GM12878 (cell line): ENCODE data around the gene DIMT1. TPM values are rescaled to one million over a fixed set of nuclear protein-coding genes. Genes with fewer than 3 reads are reported as not detected.

Source experiments
- ATAC-seq: fragments of 200-7000 bp; cut with Tn5 transposase; 3 replicates; pipeline ENCODE4 v1.9.1; 2020; ENCODE audit warnings: mild to moderate bottlenecking, moderate library complexity
- BruUV-seq: library from RNA; stranded (reverse); fragments of 400-500 nt; replicated peaks from 2 replicates; lab custom pipeline; 2021; lab: Mats Ljungman, UMichigan
- CTCF ChIA-PET: fragments of 300-600 bp; sonication (Branson Sonifier 250); formaldehyde crosslinking; extraction: SDS; loops from one replicate; lab custom pipeline; 2021; ENCODE audit warnings: inconsistent platforms; lab: Yijun Ruan, JAX
- POLR2A ChIA-PET: fragments of 350-600 bp; formaldehyde crosslinking; extraction: SDS; loops from one replicate; lab custom pipeline; 2021; ENCODE audit warnings: inconsistent platforms; lab: Charles Lee
- RAD21 ChIA-PET: fragments of 300-600 bp; sonication (Branson Sonifier 250); formaldehyde crosslinking; loops from one replicate; lab custom pipeline; 2023; ENCODE audit warnings: antibody characterized with exemption; ENCODE audit not compliant: unreplicated experiment; lab: Charles Lee
- SMC1A ChIA-PET: fragments of 300-600 bp; sonication (Branson Sonifier 250); formaldehyde crosslinking; loops from one replicate; lab custom pipeline; 2023; ENCODE audit not compliant: unreplicated experiment, uncharacterized antibody; lab: Charles Lee
- DNase-seq: peaks from one replicate; pipeline ENCODE4 v3.0.0-alpha.2; 2011; ENCODE audit warnings: low read depth, low spot score
- FAIRE-seq: peaks from 3 replicates; lab custom pipeline; 2011; peaks lifted over from hg19 to GRCh38; lab: Jason Lieb, UNC
- H2AFZ ChIP-seq: 2 replicates; pipeline ENCODE4 v1.6.0; 2011; ENCODE audit warnings: low read depth, low read length, control low read depth; ENCODE audit not compliant: control insufficient read depth
- H3K27ac ChIP-seq: 2 replicates; pipeline ENCODE4 v1.5.1; 2011; ENCODE audit warnings: control low read depth; ENCODE audit not compliant: control insufficient read depth, insufficient read depth
- H3K27me3 ChIP-seq, 2 experiments: replicated peaks in 1 of 2; 2 replicates each; pipeline versions ENCODE4 v1.6.0 to v1.6.1; 2011; ENCODE audit warnings: low read length in 1 of 2; ENCODE audit not compliant: control insufficient read depth in 2 of 2, insufficient read depth in 2 of 2
- H3K36me3 ChIP-seq, 2 experiments: 2 replicates each; pipeline ENCODE4 v1.5.1; 2011; ENCODE audit warnings: low read length in 1 of 2; ENCODE audit not compliant: control insufficient read depth in 2 of 2, insufficient read depth in 2 of 2
- H3K4me1 ChIP-seq: 2 replicates; pipeline ENCODE4 v1.6.1; 2011; ENCODE audit warnings: mild to moderate bottlenecking, low read length, moderate library complexity, mixed read lengths; ENCODE audit not compliant: control insufficient read depth, insufficient read depth
- H3K4me2 ChIP-seq: 2 replicates; pipeline ENCODE4 v1.6.0; 2011; ENCODE audit warnings: control low read depth; ENCODE audit not compliant: control insufficient read depth, insufficient read depth
- H3K4me3 ChIP-seq: fragments of 200-600 bp; sonication (generic); 2 replicates; pipeline ENCODE4 v1.5.1; 2016
- H3K79me2 ChIP-seq: 2 replicates; pipeline ENCODE4 v1.6.0; 2011; ENCODE audit warnings: low read length; ENCODE audit not compliant: control insufficient read depth, insufficient read depth
- H3K9ac ChIP-seq: 2 replicates; pipeline ENCODE4 v1.8.0; 2011; ENCODE audit warnings: low read length, control low read depth, mixed read lengths; ENCODE audit not compliant: control insufficient read depth, insufficient read depth
- H3K9me3 ChIP-seq: replicated peaks from 3 replicates; pipeline ENCODE4 v1.5.1; 2011; ENCODE audit warnings: mild to moderate bottlenecking, low read length; ENCODE audit not compliant: control insufficient read depth, insufficient read depth
- H4K20me1 ChIP-seq: 2 replicates; pipeline ENCODE4 v1.6.0; 2011; ENCODE audit not compliant: control insufficient read depth, insufficient read depth
- CBFB ChIP-seq: IDR thresholded peaks from 2 replicates; pipeline ENCODE4 v1.6.1; 2016; ENCODE audit warnings: antibody characterized with exemption, low read depth
- CHD4 ChIP-seq: fragments of 200-600 bp; sonication (generic); IDR thresholded peaks from 2 replicates; pipeline ENCODE4 v1.6.1; 2016; ENCODE audit warnings: mild to moderate bottlenecking
- IRF4 ChIP-seq: IDR thresholded peaks from 2 replicates; pipeline ENCODE4 v1.6.1; 2011; ENCODE audit warnings: low read depth, low read length
- IRF5 ChIP-seq: fragments of 450-650 bp; IDR thresholded peaks from 2 replicates; pipeline ENCODE4 v1.6.1; 2017; ENCODE audit warnings: borderline replicate concordance
- NR2C1 ChIP-seq: fragments of 450-650 bp; IDR thresholded peaks from 2 replicates; pipeline ENCODE4 v1.6.1; 2017; ENCODE audit warnings: antibody characterized with exemption, mild to moderate bottlenecking, moderate library complexity
- SREBF1 ChIP-seq: IDR thresholded peaks from 2 replicates; pipeline ENCODE4 v1.6.1; 2012; ENCODE audit warnings: mild to moderate bottlenecking, low read length
- SRF ChIP-seq, 2 experiments: IDR thresholded peaks; 2 replicates each; pipeline ENCODE4 v1.6.1; 2011; ENCODE audit warnings: low read depth in 2 of 2, low read length in 2 of 2, mild to moderate bottlenecking in 1 of 2, moderate library complexity in 1 of 2
- TAF1 ChIP-seq: IDR thresholded peaks from 2 replicates; pipeline ENCODE4 v1.6.1; 2011; ENCODE audit warnings: mild to moderate bottlenecking, low read depth, low read length, borderline replicate concordance
- WGBS: methylation state at CpG from one replicate; pipeline ENCODE4 v1.1.6; 2016; ENCODE audit warnings: low lambda C conversion rate; ENCODE audit not compliant: insufficient replicate concordance, insufficient coverage; ENCODE audit errors: missing lambda C conversion rate; 5-methylcytosine and 5-hydroxymethylcytosine counted together
- in situ Hi-C: fragments of 300-500 bp; cut with MboI; formaldehyde crosslinking; loops from 9 replicates; pipeline ENCODE4 v1.14.3; 2018; ENCODE audit warnings: mixed read lengths
- intact Hi-C: fragments of 100-400 bp; cut with micrococcal nuclease; formaldehyde crosslinking; loops from one replicate; pipeline ENCODE4 v1.14.2; 2022; ENCODE audit not compliant: unreplicated experiment
- polyA plus RNA-seq, 11 experiments: library from polyadenylated mRNA; depleted of rRNA in 4 of 11; unstranded in 6 of 11; stranded (reverse) in 5 of 11; fragments of >200 nt; fragmentation: Nextera tagmentation in 4 of 11; fragmentation: Illumina TruSeq in 1 of 11; extraction: Ambion mirVana in 4 of 11; extraction: Trizol in 1 of 11; gene quantifications; 1 replicate in 1 of 11; 2 replicates in 10 of 11; pipeline versions ENCODE4 v1.2.1 to v1.2.3, GENCODE V29; 2011 to 2016; ENCODE audit warnings: inconsistent platforms in 2 of 11, missing spikeins in 2 of 11, low read depth in 1 of 11
- total RNA-seq, 4 experiments: library from RNA; depleted of rRNA in 3 of 4; stranded (reverse); fragments of >200 nt in 3 of 4; fragmentation: Illumina TruSeq in 1 of 4; extraction: Trizol in 1 of 4; gene quantifications; 2 replicates each; pipeline versions ENCODE4 v1.2.1 to v1.2.3, GENCODE V29; 2013 to 2021

DIMT1 gene
- total and polyA plus RNA-seq, 10 of the 15 experiments (the other 5 are each of a cell fraction or from before 2014, with no cell fraction given), result 19.0 to 66.2 (median 31.6) TPM

GRCh38 chr5:62341783-62342475 lies 61.8 kb downstream of the DIMT1 start:
- FAIRE-seq, result no peak

More at GRCh38 chr5:62341783-62342475, 61.8 kb downstream of the DIMT1 start:
- BruUV-seq, result no TSS peak
- no peaks in the 10 kb centered on the region for H3K9me3 ChIP-seq
- intact Hi-C loops (no loop called here), in situ Hi-C loops (no loop called here)
- peak overlapping the region; percentile 30 for H3K27ac ChIP-seq
- H2AFZ ChIP-seq, result no peak overlapping the region
- WGBS, result 89% methylated on average over 4 of the region's 4 CpGs
- ChIA-PET RAD21 (no interaction called here), SMC1A (interaction anchor here (1.1 to 2.7 kb wide), 2 partner anchors 10 to 117 kb away, joined by 5 to 9 read pairs; no protein-coding TSS in a partner anchor), POLR2A (no interaction called here), CTCF (interaction anchor here (0.7 to 1.5 kb wide), 4 partner anchors 24 to 118 kb away, joined by 3 to 9 read pairs (median 4); partner anchors contain the start of gene DIMT1)
- H4K20me1 ChIP-seq, result no peaks in the 10 kb centered on the region; the same call in 1 of the 2 replicates
- ATAC-seq (peak; percentile 41), DNase-seq (no peak)
- H3K4me2 ChIP-seq, result peak overlapping the region; percentile 56; the same call in 1 of the 2 replicates
- H3K36me3 ChIP-seq, result peaks cover 0 to 3% of the 10 kb centered on the region in 2 experiments; a peak in 2 of 4 replicates
- peaks cover 52% of the 10 kb centered on the region for H3K79me2 ChIP-seq
- no peak for TF ChIP-seq TAF1
- no peak for TF ChIP-seq NR2C1
- no peak for TF ChIP-seq IRF5
- no peak for TF ChIP-seq CHD4
- no peak for TF ChIP-seq SRF (IDR thresholded peaks at IDR 0.05; ENCODE audit: low read depth in 2 of 2, low read length in 2 of 2)
- TF ChIP-seq CBFB, result no peak
- TF ChIP-seq SREBF1, result no peak
- TF ChIP-seq IRF4, result 0 out of 2 replicates have a peak, but pooled peaks have one; percentile 14
- H3K4me1 ChIP-seq, result peaks cover 13% of the 10 kb centered on the region
- H3K4me3 ChIP-seq, result no peak overlapping the region
- no peaks in the 10 kb centered on the region for H3K27me3 ChIP-seq
- no peak overlapping the region for H3K9ac ChIP-seq
